Endometrium (tissue), 2 donors: ENCODE data around the gene TM9SF2.
"Not testable (repeated sequence)": the region's sequence is repeated elsewhere in the genome, so short reads cannot be mapped to it uniquely, and the experiment has no call there.

Experiments
- FAIRE-seq: peaks from 2 replicates; lab custom pipeline; 2012; peaks lifted over from hg19 to GRCh38; lab: Jason Lieb, UNC
- donor health status: control.
- donor health status: control.

The TM9SF2 gene, protein sequence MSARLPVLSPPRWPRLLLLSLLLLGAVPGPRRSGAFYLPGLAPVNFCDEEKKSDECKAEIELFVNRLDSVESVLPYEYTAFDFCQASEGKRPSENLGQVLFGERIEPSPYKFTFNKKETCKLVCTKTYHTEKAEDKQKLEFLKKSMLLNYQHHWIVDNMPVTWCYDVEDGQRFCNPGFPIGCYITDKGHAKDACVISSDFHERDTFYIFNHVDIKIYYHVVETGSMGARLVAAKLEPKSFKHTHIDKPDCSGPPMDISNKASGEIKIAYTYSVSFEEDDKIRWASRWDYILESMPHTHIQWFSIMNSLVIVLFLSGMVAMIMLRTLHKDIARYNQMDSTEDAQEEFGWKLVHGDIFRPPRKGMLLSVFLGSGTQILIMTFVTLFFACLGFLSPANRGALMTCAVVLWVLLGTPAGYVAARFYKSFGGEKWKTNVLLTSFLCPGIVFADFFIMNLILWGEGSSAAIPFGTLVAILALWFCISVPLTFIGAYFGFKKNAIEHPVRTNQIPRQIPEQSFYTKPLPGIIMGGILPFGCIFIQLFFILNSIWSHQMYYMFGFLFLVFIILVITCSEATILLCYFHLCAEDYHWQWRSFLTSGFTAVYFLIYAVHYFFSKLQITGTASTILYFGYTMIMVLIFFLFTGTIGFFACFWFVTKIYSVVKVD

DNA sequence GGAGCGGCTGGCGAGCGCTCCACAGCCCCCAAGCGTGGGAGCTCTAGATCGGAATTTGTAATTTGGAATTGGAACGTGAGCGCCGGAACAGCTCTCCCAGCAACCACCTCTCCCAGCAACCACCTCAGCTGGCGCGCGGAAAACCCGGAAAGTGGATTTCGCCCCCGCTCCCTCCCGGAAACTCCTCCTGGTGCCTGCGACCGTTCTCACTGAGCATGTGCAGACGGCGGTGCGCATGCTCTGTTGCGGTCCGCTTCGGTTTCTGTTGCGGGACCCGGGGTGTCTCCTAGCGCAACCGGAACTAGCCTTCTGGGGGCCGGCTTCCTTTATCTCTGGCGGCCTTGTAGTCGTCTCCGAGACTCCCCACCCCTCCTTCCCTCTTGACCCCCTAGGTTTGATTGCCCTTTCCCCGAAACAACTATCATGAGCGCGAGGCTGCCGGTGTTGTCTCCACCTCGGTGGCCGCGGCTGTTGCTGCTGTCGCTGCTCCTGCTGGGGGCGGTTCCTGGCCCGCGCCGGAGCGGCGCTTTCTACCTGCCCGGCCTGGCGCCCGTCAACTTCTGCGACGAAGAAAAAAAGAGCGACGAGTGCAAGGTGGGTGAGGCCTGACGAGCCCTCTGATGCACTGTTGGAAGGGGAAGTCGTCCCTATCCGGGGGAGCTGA lies at the start of gene TM9SF2:
TM9SF2 (plus strand) TSS at position 289 of the 664 bp plus-strand sequence; CDS start at position 424, 135 bp downstream.
- FAIRE-seq, result peak; percentile 74

DNA sequence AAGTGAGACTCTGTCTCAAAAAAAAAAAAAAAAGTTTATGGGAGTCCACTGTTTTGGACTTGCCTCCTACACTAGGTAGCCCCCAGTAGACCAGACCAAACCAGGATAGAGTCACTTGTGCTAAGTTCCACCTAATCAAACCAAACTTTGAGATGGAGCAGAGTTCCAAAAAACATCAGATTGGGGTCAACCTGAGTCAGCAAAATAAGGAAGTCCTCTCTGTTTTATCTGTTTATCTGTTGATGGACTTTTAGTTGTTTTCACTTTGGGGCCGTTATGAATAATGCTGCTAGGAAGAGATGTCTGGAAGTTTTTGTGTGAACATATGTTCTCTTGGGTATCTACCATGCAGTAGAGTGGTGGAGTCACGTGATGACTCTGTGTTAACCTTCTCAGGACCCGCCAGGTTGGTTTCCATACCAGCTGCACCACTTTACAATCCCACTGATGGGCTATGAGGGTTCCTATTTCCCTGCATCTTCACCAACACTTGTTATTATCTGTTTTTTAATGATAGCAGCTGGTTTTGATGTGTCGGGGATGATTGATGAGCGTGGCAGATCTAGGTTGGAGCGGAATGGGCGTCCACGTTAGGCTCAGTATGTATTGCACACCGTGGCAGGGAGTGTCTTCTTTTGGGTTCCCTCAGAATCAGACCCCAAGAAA lies 46.6 kb upstream of the TM9SF2 start:
- no peak for FAIRE-seq

DNA sequence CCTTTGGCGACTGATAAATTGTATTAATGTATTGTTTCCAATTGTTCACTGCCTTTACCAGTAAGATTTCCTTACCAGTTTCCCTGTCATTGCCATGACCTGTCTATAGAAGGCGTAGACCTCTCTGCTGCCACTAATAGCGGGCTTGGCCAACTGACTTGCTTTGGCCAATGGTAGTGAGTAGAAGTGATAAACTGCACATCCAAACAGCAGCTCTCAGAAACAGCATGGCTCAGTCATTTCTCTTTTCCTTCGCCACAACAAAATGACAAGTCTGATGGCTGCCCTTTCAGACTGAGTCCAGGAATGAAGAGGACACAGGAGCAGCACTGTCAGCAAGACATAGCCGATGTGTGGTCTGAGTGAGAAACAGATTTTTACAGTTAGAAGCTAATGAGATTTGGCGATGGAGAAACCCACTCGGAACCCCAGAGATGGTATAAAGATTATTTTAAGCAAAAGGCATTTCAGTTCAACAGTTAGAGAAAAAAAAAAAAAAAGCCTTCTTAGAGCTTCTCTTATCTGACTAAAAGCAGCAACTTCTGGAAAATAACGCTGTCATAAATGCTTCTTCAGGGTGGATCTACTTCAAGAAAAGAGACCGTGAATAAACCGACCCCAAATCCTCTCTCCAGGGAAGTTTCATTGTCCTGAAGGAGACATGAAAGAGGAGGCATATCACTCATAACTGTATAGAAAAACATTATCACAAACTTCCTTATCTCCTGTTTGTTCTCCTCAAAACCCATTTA lies 42.0 kb upstream of the TM9SF2 start:
- FAIRE-seq, result no peak

DNA sequence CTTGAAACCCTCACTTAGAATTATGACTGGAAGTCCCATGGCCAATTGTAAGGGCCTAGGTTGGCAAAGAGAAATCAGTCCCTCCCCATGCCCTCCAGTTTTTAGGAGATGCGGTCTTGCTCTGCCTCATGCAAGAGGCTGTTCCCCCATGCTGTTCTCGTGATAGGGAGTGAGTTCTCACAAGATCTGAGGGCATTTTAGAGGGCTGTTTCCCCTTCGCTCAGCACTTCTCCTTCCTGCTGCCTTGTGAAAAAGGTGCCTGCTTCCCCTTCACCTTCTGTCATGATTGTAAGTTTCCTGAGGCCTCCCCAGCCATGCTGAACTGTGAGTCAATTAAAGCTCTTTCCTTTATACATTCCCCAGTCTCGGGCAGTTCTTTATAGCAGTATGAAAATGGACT lies 40.5 kb upstream of the TM9SF2 start:
- not testable (repeated sequence) for FAIRE-seq

DNA sequence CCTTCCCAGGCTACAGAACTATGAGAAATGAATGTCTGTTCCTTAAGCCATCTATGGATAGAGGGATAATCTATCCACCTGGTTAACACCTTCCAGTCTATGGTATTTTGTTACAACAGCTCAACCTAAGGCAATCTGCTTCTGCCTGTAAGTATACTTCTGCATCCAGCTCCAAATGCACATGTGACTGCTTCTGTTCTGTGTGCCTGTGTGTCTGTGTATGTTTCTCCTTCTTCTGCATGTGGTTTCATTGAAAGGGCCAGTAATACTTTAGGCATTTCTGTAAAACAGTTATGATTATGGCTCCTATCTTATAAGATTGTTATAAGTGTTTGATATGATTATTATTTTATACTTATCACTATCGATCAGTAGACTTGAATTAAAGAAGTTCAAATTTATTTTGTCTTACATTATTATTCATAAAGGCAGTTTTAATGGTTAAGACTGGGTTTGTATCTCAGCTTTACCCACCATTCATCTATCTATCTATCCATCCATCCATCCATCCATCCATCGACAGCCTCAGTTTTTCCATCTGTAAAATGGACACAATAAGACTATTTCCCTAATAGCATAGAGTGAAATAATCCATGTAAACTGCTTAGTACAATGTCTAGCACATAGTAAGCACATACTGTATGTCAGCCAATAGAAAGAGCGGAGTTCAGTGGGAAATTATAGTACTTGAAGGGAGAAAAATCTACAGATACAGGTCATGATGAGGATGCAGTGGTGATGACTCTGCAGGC lies 37.5 kb upstream of the TM9SF2 start:
- FAIRE-seq, result no peak

DNA sequence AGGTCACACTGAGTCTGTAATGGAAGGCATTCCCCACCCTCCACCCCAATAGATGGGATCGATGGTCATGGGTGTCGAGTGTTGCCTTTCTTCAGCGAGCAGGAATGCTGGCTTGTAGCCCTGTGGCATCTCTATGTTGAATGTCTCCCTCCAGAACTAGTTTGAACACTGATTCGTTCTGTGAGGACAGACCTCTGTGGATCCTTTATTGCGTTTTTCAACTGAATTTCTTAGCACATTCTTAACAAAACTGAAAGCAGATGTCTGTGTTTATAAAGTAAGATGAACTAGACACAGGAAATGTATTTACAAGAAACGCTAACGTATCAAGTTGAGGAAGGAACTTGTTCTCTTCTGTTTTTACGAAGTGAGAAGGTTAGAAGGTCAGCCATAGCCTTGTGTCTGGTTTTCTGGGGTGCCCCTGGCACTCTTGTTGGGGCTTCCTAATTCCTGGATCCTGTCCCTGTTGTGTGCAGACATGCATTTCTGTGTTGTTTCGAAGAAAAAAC lies 36.8 kb upstream of the TM9SF2 start:
- peak; percentile 54 for FAIRE-seq

DNA sequence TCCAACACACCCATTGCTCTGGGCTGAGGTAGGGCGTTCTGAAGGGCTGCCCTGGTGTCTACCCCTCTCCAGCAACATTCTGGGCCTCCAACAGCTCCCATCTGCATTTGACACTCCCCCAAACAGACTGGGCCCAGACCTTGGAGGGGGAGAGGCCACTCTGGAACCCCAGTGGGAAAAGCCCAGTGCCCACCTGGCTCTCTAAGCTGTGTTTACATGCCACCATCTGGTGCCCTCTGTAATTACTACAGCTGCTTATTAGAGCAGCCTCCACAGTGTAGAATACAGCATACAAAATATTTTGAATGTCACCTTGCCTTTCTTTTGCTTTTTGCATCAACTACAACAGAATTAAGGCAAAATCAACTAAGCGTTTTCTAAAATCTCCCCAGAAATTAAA lies 35.8 kb upstream of the TM9SF2 start:
- no peak for FAIRE-seq

DNA sequence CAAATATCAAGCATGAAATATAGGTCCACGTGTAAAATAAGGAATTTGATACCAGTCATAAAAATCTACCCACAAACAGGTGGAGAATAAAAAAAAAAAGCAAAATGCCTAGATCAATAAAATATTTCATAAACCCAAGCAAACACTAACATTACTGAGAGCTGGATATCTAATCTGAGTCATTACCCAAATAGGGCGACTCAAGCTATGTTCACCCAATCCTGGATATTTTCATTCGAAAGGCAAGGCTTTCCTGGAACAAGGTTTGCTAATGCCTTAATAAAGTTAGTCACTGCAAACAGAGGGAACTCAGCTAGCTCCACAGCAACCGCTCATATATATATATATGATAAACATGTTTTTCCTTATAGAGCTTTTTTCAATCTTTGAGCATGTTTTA lies 33.5 kb upstream of the TM9SF2 start:
- FAIRE-seq, result no peak

DNA sequence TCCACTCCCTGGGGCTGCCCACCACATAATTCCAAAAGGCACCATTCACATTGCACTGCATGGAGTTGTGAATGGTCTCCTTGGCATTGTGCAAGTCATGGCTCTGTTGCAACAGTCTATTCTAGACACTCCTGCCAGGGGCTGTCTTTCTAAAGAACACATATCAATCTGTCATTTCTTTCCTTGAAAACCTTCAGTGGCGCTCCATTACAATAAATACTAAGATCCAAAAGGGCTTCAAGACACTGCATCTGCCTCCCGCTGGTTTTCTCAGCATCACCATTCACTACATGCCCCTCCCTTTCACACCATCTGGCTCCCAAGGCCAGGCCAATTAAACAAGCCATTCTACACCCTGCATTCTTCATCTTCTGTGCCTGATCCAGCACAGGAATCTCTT lies 32.2 kb upstream of the TM9SF2 start:
- FAIRE-seq, result no peak

DNA sequence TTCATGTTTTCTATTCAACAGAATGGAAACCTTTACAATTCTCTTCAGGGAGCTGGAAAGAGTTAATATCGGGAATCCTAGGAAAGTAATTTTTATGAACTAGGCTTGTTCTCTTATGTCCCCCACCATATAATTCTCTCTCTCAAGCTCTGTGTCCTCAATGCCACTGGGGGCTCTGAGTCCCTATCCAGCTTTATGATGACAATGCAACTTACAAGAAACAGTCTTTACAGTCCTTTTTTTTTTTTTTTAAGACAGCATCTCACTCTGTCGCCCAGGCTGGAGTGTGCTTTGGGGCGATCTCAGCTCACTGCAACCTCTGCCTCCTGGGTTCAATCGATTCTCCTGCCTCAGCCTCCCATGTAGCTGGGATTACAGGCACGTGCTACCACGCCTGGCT lies 31.2 kb upstream of the TM9SF2 start:
- FAIRE-seq, result no peak

DNA sequence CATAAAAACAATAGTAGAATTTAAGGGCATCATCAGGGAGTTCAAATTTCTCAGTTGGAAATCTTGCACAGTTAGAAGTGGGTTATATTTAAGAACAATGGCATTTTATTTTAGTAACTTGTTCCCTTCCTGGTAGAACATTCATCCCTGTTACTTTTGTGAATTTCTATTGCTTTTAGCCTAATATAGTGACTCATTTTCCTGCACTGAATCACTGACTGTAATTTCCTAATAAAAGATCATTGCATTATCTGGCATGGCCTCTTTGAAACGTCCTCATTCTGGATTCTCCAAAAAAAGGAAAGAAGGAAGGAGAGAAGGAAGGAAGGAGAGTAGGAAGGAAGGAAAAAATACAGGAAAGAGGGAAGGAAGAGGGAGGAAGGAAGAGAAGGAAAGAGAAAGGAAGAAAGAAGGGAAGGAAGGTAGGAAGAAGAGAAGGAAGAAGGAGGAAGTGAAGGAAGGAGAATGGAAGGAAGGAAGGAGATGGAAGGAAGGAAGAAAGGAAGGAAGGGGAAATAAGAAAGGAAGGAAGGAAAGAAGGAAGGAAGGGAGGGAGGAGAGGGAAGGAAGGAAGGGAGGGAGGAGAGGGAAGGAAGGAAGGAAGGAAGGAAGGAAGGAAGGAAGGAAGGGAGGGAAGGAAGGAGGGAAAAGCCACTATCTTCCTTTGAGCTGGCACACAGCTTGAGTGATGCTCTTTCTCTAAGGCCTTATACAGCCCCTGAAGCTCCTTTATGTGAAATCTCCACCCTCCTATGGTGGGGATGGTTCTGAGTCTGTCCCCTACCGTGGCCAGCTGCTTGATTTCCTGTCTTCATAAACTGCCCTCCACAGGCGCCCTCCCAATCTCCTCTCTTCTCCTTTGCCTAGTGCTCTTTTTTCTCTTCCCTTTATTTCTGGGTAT lies 29.8 kb upstream of the TM9SF2 start:
- FAIRE-seq, result no peak

DNA sequence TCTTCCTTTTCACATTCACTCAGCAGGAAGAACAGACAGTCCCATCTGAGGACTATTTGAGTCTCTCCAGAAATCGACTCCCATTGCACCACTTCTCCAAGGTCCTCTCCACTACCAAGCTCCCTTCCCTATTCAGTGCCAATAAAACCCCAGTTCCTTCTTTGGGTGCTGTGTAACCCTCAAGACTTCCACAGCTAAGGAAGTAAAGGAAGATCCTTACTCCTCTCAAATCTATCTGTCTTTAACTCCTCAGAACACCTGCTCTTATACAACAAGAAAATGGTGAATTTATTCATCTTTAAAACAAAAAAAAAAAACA lies 29.2 kb upstream of the TM9SF2 start:
- no peak for FAIRE-seq

DNA sequence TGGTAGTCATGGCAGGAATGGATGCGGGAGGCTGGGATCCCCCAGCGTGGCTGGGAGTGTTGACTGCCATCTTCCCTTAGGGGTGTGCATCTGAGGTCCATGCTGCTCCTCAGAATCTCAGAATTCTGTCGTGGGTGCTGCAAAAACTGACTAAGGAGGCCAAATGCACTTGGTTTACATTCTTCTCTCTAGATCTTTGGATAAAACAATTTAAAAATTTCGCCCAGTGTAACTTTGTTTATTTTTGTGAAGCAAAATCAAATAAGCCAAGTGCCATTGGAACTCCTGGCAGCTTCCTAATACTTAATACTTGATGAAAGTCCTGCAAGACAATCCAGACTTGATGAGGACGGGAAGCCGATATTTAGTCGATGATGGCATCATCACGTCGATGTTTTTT lies 27.8 kb upstream of the TM9SF2 start:
- FAIRE-seq, result no peak

DNA sequence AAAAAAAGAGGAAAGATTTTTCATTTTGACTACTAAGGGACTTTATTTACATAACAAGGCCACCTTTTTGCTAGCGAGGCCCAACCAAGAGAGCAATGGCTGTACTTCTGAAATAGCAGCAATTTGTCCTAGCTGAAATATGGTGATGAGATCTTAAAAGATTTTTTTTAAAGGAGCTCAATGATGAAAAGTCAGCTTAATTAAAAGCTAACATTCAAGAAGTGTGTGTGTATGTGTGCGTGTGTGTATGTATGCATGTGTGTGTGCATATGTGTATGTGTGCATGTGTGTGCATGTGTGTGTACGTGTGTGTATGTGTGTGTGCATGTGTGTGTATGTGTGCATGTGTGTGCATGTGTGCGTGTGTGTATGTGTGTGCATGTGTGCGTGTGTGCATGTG lies 24.6 kb upstream of the TM9SF2 start:
- no peak for FAIRE-seq

DNA sequence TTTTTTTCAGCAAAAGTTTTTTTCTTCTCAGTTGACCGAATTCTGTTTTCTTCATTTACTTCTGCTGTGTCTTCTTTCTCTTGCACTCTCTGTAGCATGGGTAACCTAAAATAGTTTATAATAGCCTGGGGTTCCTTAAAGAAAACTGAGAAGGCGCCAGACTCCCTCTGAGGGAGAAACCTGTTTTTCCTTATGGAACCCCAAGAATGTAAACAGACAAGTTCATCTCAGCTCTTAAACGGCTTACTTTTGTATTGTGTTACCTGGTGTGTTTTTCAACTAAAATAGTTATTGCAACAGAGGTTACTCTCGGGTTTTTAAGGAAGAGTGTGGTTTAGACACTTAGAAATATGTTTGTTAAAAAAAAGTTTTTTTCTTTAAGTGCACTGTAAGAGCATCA lies 23.8 kb upstream of the TM9SF2 start:
- no peak for FAIRE-seq

DNA sequence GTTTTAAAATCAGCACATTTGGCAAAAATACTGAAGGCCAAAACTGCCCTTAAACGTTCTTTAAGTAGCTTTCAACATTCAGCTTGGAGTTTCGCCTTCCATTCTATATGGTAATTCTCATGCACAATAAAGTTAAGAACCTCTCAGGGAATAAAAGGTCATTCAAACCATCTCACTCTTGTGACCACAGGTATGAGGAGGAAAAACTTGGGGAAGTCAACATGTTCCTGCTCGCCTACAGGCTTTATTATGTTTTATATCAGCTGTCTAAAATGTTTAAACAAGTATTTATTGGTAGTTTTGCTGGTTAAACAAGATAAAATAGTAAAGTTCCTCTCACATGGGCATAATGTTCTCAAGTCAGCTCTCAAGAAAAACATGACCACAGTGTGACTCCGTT lies 19.9 kb upstream of the TM9SF2 start:
- FAIRE-seq, result no peak

DNA sequence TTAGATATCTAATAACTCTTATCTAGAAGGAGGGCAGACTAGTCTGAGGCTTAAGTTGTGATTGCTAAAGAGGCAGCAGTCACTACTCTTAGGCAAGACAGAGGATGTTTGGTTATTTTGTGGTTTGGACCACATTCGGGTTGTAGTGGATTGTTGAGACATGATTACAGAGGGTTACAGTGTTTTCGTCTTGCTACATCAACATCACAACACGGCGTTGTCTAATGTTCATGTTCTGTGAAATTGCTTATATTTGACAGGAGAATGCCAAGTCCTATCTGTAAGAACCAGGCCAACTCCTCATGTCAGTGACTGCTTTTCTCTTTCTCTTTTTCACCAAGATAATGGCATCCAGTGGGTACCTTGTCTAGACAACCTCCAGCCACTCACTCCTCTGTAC lies 16.8 kb upstream of the TM9SF2 start:
- FAIRE-seq, result no peak

DNA sequence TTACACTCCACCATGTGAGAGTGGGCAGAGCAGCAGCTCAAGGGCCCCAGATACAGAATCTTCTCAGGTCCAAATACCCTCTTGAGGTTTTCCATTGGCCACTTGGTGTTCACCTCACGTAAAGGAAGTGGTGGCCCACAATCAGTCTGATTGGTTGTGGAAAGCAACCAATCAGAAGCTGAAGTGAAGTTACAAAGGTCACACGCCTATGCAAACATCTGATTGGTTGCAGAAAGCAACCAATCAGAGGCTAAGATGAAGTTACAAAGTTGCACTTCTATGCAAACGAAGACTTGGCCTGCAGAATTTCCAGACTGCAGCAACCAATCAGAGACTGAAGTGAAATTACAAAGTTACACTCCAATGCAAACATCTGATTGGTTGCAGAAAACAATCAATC lies 14.3 kb upstream of the TM9SF2 start:
- FAIRE-seq, result no peak

DNA sequence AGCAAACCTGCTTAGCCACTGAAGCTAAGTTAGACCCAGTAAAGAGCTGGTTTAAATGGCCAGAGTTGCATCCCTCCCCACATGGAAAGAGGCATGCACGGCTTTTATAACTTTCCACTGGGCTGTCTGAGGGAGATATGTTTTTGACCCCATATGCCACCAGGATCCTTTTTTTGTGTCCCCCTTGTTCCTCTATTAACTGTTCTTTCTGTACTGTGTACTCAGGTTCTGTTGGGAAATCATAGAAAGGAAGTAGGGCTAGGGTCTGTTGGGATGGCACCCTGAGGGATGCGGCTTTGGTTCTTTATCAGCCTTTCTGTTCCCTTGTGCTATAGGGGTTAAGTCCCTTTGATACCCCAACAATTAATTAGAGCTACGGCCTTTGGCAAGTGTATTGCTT lies 12.2 kb upstream of the TM9SF2 start:
- FAIRE-seq, result no peak

DNA sequence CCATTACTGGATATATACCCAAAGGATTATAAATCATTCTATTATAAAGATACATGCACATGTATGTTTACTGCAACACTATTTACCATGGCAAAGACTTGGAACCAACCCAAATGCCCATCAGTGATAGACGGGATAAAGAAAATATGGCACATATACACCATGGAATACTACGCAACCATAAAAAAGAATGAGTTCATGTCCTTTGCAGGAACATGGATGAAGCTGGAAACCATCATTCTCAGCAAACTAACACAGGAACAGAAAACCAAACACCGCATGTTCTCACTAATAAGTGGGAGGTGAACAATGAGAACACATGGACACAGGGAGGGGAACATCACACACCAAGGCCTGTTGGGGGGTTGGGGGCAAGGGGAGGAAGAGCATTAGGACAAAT lies 9.5 kb upstream of the TM9SF2 start:
- not testable (repeated sequence) for FAIRE-seq
